ENCODE measurements around the gene FAM131A.

Gene FAM131A

DNA sequence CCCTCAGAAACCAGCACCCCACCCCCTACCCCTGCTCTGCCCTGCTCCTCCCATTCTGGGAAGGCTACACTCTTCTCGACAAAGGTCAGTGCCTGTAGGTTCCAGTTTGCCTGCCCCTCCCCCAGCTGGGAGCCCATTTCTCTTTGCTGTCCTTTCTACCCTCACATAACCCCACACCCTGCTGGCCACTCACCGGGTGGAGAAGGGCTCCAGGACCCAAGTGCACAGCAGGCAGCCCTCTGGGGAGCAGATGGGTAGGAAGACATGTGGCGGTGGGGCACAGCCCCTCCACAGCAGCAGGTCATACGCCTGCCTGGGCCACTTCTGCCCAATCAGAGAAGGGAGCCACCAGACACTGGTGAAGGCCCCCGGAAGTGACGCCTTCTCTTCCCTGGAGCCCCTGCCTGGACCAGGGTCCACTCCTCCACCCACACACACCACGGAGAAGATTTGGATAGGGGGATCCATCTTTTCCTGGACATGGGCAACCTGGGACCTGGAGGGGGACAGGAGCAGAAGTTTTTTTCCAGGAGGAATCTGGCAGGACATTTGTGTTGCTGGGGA is 40.6 kb downstream of the FAM131A start, which contains the start of gene THPO:
TSS of gene THPO (minus strand) at position 326 of the 564 bp plus-strand sequence. CDS start 1,948 bp downstream, outside the sequence.
- Histone ChIP-seq H3K36me3 (ENCODE audit: control insufficient read depth in 2 of 2, insufficient read depth in 1 of 2, low read length in 2 of 2) (peaks cover 0 to 4% of the 10 kb centered on the region in 2 experiments; a peak in 1 of 3 replicates), H3K27ac (ENCODE audit: extremely low read depth, low read depth, low read length) (no peak within 1 kb of the TSS), H3K4me3 (ENCODE audit: low read depth, low read length) (no peak within 1 kb of the TSS), H3K9me3 (ENCODE audit: control insufficient read depth, insufficient read depth, low read depth, low read length) (no peaks in the 10 kb centered on the region), H3K4me1 (ENCODE audit: control insufficient read depth, insufficient read depth, low read length) (no peaks in the 10 kb centered on the region)
- ChIA-PET CTCF (no interaction called here), POLR2A (no interaction called here)
- TF ChIP-seq ZBTB17 (tag by site-specific recombination; IDR thresholded peaks at IDR 0.05): no peak
- no peak for TF ChIP-seq ZBTB48 (tag by site-specific recombination; IDR thresholded peaks at IDR 0.05)
- no peak for TF ChIP-seq ZNF585B (tag by site-specific recombination; IDR thresholded peaks at IDR 0.05)
- no peak for TF ChIP-seq SCRT1 (tag by site-specific recombination; IDR thresholded peaks at IDR 0.05; ENCODE audit: borderline replicate concordance)
- no peak for TF ChIP-seq YY2 (tag by site-specific recombination; IDR thresholded peaks at IDR 0.05)
- TF ChIP-seq ZNF433 (tag by site-specific recombination; IDR thresholded peaks at IDR 0.05; ENCODE audit: low read depth): no peak
- TF ChIP-seq, protein P1, sequence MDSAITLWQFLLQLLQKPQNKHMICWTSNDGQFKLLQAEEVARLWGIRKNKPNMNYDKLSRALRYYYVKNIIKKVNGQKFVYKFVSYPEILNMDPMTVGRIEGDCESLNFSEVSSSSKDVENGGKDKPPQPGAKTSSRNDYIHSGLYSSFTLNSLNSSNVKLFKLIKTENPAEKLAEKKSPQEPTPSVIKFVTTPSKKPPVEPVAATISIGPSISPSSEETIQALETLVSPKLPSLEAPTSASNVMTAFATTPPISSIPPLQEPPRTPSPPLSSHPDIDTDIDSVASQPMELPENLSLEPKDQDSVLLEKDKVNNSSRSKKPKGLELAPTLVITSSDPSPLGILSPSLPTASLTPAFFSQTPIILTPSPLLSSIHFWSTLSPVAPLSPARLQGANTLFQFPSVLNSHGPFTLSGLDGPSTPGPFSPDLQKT (IDR thresholded peaks at IDR 0.05; ENCODE audit: borderline replicate concordance, low read depth, low read length): no peak
- no peak for TF ChIP-seq ZNF292 (tag by site-specific recombination; IDR thresholded peaks at IDR 0.05; ENCODE audit: borderline replicate concordance, low read depth)
- TF ChIP-seq ZNF518A (tag by site-specific recombination; conservative IDR thresholded peaks at IDR 0.05; ENCODE audit: low read depth): no peak
- no peak for TF ChIP-seq ZNF24 (tag by site-specific recombination; IDR thresholded peaks at IDR 0.05)
- TF ChIP-seq ZNF792 (tag by site-specific recombination; IDR thresholded peaks at IDR 0.05): no peak
- TF ChIP-seq ZNF521 (tag by site-specific recombination; IDR thresholded peaks at IDR 0.05): no peak
- TF ChIP-seq OVOL3 (tag by site-specific recombination; IDR thresholded peaks at IDR 0.05): no peak
- TF ChIP-seq ZNF148 (tag by site-specific recombination; IDR thresholded peaks at IDR 0.05; ENCODE audit: borderline replicate concordance): no peak
- TF ChIP-seq ZIC2 (tag by site-specific recombination; IDR thresholded peaks at IDR 0.05): peak; percentile 91
- TF ChIP-seq, protein P2, sequence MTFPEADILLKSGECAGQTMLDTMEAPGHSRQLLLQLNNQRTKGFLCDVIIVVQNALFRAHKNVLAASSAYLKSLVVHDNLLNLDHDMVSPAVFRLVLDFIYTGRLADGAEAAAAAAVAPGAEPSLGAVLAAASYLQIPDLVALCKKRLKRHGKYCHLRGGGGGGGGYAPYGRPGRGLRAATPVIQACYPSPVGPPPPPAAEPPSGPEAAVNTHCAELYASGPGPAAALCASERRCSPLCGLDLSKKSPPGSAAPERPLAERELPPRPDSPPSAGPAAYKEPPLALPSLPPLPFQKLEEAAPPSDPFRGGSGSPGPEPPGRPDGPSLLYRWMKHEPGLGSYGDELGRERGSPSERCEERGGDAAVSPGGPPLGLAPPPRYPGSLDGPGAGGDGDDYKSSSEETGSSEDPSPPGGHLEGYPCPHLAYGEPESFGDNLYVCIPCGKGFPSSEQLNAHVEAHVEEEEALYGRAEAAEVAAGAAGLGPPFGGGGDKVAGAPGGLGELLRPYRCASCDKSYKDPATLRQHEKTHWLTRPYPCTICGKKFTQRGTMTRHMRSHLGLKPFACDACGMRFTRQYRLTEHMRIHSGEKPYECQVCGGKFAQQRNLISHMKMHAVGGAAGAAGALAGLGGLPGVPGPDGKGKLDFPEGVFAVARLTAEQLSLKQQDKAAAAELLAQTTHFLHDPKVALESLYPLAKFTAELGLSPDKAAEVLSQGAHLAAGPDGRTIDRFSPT (tag by site-specific recombination; IDR thresholded peaks at IDR 0.05): no peak
- TF ChIP-seq ZNF791 (tag by site-specific recombination; IDR thresholded peaks at IDR 0.05): no peak
- TF ChIP-seq SP7 (tag by site-specific recombination; IDR thresholded peaks at IDR 0.05): no peak
- TF ChIP-seq SP2 (tag by site-specific recombination; IDR thresholded peaks at IDR 0.05): peak; percentile 58
- no peak for TF ChIP-seq ZEB2 (tag by site-specific recombination; IDR thresholded peaks at IDR 0.05)
- TF ChIP-seq, protein P3, sequence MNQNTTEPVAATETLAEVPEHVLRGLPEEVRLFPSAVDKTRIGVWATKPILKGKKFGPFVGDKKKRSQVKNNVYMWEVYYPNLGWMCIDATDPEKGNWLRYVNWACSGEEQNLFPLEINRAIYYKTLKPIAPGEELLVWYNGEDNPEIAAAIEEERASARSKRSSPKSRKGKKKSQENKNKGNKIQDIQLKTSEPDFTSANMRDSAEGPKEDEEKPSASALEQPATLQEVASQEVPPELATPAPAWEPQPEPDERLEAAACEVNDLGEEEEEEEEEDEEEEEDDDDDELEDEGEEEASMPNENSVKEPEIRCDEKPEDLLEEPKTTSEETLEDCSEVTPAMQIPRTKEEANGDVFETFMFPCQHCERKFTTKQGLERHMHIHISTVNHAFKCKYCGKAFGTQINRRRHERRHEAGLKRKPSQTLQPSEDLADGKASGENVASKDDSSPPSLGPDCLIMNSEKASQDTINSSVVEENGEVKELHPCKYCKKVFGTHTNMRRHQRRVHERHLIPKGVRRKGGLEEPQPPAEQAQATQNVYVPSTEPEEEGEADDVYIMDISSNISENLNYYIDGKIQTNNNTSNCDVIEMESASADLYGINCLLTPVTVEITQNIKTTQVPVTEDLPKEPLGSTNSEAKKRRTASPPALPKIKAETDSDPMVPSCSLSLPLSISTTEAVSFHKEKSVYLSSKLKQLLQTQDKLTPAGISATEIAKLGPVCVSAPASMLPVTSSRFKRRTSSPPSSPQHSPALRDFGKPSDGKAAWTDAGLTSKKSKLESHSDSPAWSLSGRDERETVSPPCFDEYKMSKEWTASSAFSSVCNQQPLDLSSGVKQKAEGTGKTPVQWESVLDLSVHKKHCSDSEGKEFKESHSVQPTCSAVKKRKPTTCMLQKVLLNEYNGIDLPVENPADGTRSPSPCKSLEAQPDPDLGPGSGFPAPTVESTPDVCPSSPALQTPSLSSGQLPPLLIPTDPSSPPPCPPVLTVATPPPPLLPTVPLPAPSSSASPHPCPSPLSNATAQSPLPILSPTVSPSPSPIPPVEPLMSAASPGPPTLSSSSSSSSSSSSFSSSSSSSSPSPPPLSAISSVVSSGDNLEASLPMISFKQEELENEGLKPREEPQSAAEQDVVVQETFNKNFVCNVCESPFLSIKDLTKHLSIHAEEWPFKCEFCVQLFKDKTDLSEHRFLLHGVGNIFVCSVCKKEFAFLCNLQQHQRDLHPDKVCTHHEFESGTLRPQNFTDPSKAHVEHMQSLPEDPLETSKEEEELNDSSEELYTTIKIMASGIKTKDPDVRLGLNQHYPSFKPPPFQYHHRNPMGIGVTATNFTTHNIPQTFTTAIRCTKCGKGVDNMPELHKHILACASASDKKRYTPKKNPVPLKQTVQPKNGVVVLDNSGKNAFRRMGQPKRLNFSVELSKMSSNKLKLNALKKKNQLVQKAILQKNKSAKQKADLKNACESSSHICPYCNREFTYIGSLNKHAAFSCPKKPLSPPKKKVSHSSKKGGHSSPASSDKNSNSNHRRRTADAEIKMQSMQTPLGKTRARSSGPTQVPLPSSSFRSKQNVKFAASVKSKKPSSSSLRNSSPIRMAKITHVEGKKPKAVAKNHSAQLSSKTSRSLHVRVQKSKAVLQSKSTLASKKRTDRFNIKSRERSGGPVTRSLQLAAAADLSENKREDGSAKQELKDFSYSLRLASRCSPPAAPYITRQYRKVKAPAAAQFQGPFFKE (tag by site-specific recombination; IDR thresholded peaks at IDR 0.05; ENCODE audit: borderline replicate concordance): no peak
